CD4-positive, alpha-beta T cell treated with Interleukin-12 subunit alpha and Interleukin-12 subunit beta, for 1 hour (primary cell): ENCODE data around the gene UGDH.

ENCODE experiments used
- DNase-seq: peaks from one replicate; pipeline ENCODE4 v3.0.0-alpha.2; 2020

Gene UGDH

DNA sequence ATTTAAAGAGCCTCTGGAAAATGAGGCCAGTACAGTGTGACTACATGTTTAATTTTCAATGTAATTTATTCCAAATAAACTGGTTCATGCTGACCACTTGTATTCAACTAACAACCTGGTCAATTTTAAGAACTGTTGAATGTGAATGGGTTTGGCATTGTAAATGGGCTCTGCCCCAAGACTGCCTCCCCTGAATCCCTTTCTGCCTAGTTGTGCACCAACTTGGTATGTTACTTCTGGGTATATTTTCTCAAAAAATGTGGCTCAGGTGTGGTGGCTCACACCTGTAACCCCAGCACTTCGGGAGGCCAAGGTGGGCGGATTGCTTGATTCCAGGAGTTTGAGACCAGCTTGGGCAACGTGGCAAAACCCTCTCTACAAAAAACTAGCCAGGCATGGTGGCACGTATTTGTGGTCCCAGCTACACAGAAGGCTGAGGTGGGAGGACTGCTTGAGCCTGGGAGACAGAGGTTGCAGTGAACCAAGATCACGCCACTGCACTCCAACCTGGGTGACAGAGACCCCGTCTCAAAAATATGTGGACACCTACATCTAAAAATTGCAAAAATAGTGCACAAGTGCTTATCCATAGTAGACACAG lies 75.7 kb downstream of the UGDH start:
- no peak for DNase-seq

DNA sequence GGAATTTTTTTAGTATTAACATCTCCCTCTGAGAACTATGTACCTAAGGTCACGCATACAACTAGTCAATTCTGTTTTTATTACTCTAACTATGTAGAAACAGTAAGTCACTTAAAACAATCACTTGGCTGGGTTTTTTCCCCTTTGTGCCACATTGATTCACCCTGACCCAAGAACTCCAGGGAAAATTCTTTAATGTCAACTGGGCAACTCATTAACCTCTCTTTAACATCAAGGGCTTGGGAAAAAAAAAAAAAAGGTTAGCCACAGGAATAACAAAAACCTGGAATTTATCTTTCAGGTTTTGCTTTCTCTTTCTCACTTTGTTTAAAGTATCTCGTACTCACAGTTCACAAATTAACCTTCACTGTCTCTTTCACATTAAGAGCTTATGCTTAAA lies 76.6 kb downstream of the UGDH start:
- no peak for DNase-seq
